Measurements from ENCODE around the gene TIMM44.
A peak's percentile ranks its signal among the peaks of the same experiment; 100 is the strongest.

TIMM44 gene

GRCh38 chr19:7914099-7914498 is 29.4 kb downstream of the TIMM44 start:
- no peak for DNase-seq (ENCODE audit: low read depth in 2 of 2)

GRCh38 chr19:7913652-7914051 is 29.8 kb downstream of the TIMM44 start:
- no peak for DNase-seq (ENCODE audit: low read depth in 2 of 2)

- no peak for DNase-seq (ENCODE audit: low read depth in 2 of 2)
Measured at GRCh38 chr19:7912697-7913564, 30.5 kb downstream of the TIMM44 start.

- DNase-seq (ENCODE audit: low read depth in 2 of 2), result no peak
Measured at GRCh38 chr19:7912144-7912696, 31.2 kb downstream of the TIMM44 start.

- no peak for DNase-seq (ENCODE audit: low read depth in 2 of 2)
Measured at GRCh38 chr19:7911508-7912143, 31.8 kb downstream of the TIMM44 start.

- no peak for DNase-seq (ENCODE audit: low read depth in 2 of 2)
Measured at GRCh38 chr19:7910321-7911161, 32.9 kb downstream of the TIMM44 start.

- no peak for DNase-seq (ENCODE audit: low read depth in 2 of 2)
Measured at GRCh38 chr19:7909471-7910067, 33.9 kb downstream of the TIMM44 start.

GRCh38 chr19:7908742-7909461 is 34.6 kb downstream of the TIMM44 start:
- DNase-seq (ENCODE audit: low read depth in 2 of 2), result no peak

GRCh38 chr19:7908078-7908699 is 35.3 kb downstream of the TIMM44 start:
- no peak for DNase-seq (ENCODE audit: low read depth in 2 of 2)

GRCh38 chr19:7907544-7907943 is 35.9 kb downstream of the TIMM44 start:
- no peak for DNase-seq (ENCODE audit: low read depth in 2 of 2)

GRCh38 chr19:7907122-7907521 is 36.3 kb downstream of the TIMM44 start:
- DNase-seq (ENCODE audit: low read depth in 2 of 2), result no peak

- no peak for DNase-seq (ENCODE audit: low read depth in 2 of 2)
Measured at GRCh38 chr19:7905859-7906258, 37.6 kb downstream of the TIMM44 start.

GRCh38 chr19:7905268-7905667 is 38.2 kb downstream of the TIMM44 start:
- DNase-seq (ENCODE audit: low read depth in 2 of 2), result no peak

- peak; percentile 31 to 34 for DNase-seq (ENCODE audit: low read depth in 2 of 2)
Measured at GRCh38 chr19:7904074-7905020, 39.1 kb downstream of the TIMM44 start.

GRCh38 chr19:7903244-7904073 is 40.0 kb downstream of the TIMM44 start, which contains the start of gene MAP2K7:
TSS of gene MAP2K7 (plus strand) at chr19:7903877. CDS start at chr19:7903945, 68 bp downstream.
- DNase-seq (ENCODE audit: low read depth in 2 of 2), result peak; percentile 100

GRCh38 chr19:7902796-7903243 is 40.6 kb downstream of the TIMM44 start:
- DNase-seq (ENCODE audit: low read depth in 2 of 2), result no peak

GRCh38 chr19:7901337-7901736 is 42.1 kb downstream of the TIMM44 start:
- DNase-seq (ENCODE audit: low read depth in 2 of 2), result no peak

GRCh38 chr19:7900931-7901330 is 42.5 kb downstream of the TIMM44 start:
- no peak for DNase-seq (ENCODE audit: low read depth in 2 of 2)
